Neuronal stem cell (in vitro differentiated cells): ENCODE data around the gene CAMTA1.

Experiments
- DNase-seq: peaks from one replicate; pipeline ENCODE4 v3.0.0-alpha.2; 2013; ENCODE audit warnings: low spot score
- H2AFZ ChIP-seq: one replicate; pipeline ENCODE4 v1.6.1; 2013; ENCODE audit warnings: mild to moderate bottlenecking, low read length, inconsistent platforms
- H2AK5ac ChIP-seq: 2 replicates; pipeline ENCODE4 v1.6.1; 2013; ENCODE audit warnings: low read depth, mild to moderate bottlenecking, inconsistent platforms, low read length, moderate library complexity, mixed read lengths
- H2BK120ac ChIP-seq: 2 replicates; pipeline ENCODE4 v1.6.1; 2013; ENCODE audit warnings: low read depth, mild to moderate bottlenecking, inconsistent platforms, low read length, moderate library complexity, mixed read lengths
- H2BK12ac ChIP-seq: one replicate; pipeline ENCODE4 v1.6.1; 2013; ENCODE audit warnings: low read length, inconsistent platforms
- H2BK15ac ChIP-seq: 2 replicates; pipeline ENCODE4 v1.6.1; 2013; ENCODE audit warnings: mild to moderate bottlenecking, low read length, inconsistent platforms, mixed read lengths
- H2BK5ac ChIP-seq: one replicate; pipeline ENCODE4 v1.6.1; 2013; ENCODE audit warnings: inconsistent platforms, mild to moderate bottlenecking, low read length, moderate library complexity
- H3K14ac ChIP-seq: one replicate; pipeline ENCODE4 v1.6.1; 2013; ENCODE audit warnings: low read length, inconsistent platforms
- H3K18ac ChIP-seq: 2 replicates; pipeline ENCODE4 v1.6.1; 2013; ENCODE audit warnings: low read length, inconsistent platforms
- H3K23ac ChIP-seq: 2 replicates; pipeline ENCODE4 v1.6.1; 2013; ENCODE audit warnings: low read depth, mild to moderate bottlenecking, mixed read lengths, low read length, inconsistent platforms; ENCODE audit not compliant: poor library complexity
- H3K27ac ChIP-seq: replicated peaks from 3 replicates; pipeline ENCODE4 v1.5.1; 2013; ENCODE audit warnings: low read length, inconsistent platforms
- H3K27me3 ChIP-seq, 3 experiments: 2 replicates each; pipeline ENCODE4 v1.6.1; 2013; ENCODE audit warnings: low read length in 3 of 3, mild to moderate bottlenecking in 2 of 3, inconsistent platforms in 1 of 3, low read depth in 1 of 3, mixed read lengths in 1 of 3, moderate library complexity in 1 of 3; ENCODE audit not compliant: control insufficient read depth in 3 of 3, insufficient read depth in 3 of 3
- H3K36me3 ChIP-seq, 2 donors: replicated peaks in 1 of 2; 2 replicates each; pipeline ENCODE4 v1.6.1; 2013; ENCODE audit warnings: low read length in 2 of 2; ENCODE audit not compliant: control insufficient read depth in 2 of 2, insufficient read depth in 2 of 2
- H3K4ac ChIP-seq: 2 replicates; pipeline ENCODE4 v1.6.1; 2013; ENCODE audit warnings: inconsistent platforms, mild to moderate bottlenecking, low read length, moderate library complexity
- H3K4me1 ChIP-seq, 2 donors: 1 replicate in 1 of 2; 2 replicates in 1 of 2; pipeline ENCODE4 v1.6.1; 2013; ENCODE audit warnings: low read length in 2 of 2, low read depth in 1 of 2; ENCODE audit not compliant: control insufficient read depth in 2 of 2, insufficient read depth in 1 of 2
- H3K4me2 ChIP-seq: one replicate; pipeline ENCODE4 v1.6.1; 2013; ENCODE audit warnings: mild to moderate bottlenecking, low read length, inconsistent platforms; ENCODE audit not compliant: insufficient read depth, poor library complexity, severe bottlenecking
- H3K4me3 ChIP-seq, 2 donors: 2 replicates each; pipeline ENCODE4 v1.5.1; 2013; ENCODE audit warnings: low read length in 2 of 2, mild to moderate bottlenecking in 2 of 2, inconsistent platforms in 1 of 2, moderate library complexity in 1 of 2
- H3K79me1 ChIP-seq: one replicate; pipeline ENCODE4 v1.6.1; 2013; ENCODE audit warnings: low read depth, mild to moderate bottlenecking, inconsistent platforms, low read length, moderate library complexity
- H3K9ac ChIP-seq: one replicate; pipeline ENCODE4 v1.6.1; 2013; ENCODE audit warnings: mild to moderate bottlenecking, low read depth, low read length, inconsistent platforms; ENCODE audit not compliant: poor library complexity
- H3K9me3 ChIP-seq, 2 donors: replicated peaks in 1 of 2; 2 replicates each; pipeline versions ENCODE3 to v1.6.1; 2013; ENCODE audit warnings: low read length in 2 of 2, mild to moderate bottlenecking in 2 of 2, inconsistent platforms in 1 of 2, low read depth in 1 of 2, mixed read lengths in 1 of 2, moderate library complexity in 1 of 2; ENCODE audit not compliant: control insufficient read depth in 2 of 2, insufficient read depth in 1 of 2
- H4K8ac ChIP-seq: one replicate; pipeline ENCODE4 v1.6.1; 2013; ENCODE audit warnings: low read depth, mild to moderate bottlenecking, inconsistent platforms, low read length, moderate library complexity
- H4K91ac ChIP-seq: one replicate; pipeline ENCODE4 v1.6.1; 2013; ENCODE audit warnings: low read length, low read depth, mild to moderate bottlenecking, inconsistent platforms; ENCODE audit not compliant: poor library complexity
- WGBS, 2 donors: extraction: QIAGEN DNeasy Blood & Tissue Kit; methylation state at CpG; one replicate each; pipeline ENCODE4 v1.1.7; 2013; ENCODE audit warnings: missing lambda C conversion rate in 2 of 2, mixed read lengths in 1 of 2; ENCODE audit not compliant: insufficient read length in 2 of 2, insufficient replicate concordance in 1 of 2; ENCODE audit errors: extremely low coverage in 2 of 2; 5-methylcytosine and 5-hydroxymethylcytosine counted together

The CAMTA1 gene

GRCh38 chr1:7266561-7266960, 481.3 kb downstream of the CAMTA1 start:
- peaks cover 1% of the 10 kb centered on the region for H3K79me1 ChIP-seq
- H2BK5ac ChIP-seq: no peak overlapping the region
- H3K23ac ChIP-seq: no peak overlapping the region
- no peak overlapping the region for H3K4me3 ChIP-seq
- H3K9ac ChIP-seq: no peak overlapping the region
- no peak overlapping the region for H2BK120ac ChIP-seq
- H2BK15ac ChIP-seq: no peak overlapping the region
- H3K18ac ChIP-seq: no peak overlapping the region
- no peaks in the 10 kb centered on the region for H3K36me3 ChIP-seq
- no peak for DNase-seq
- H3K4ac ChIP-seq: no peak overlapping the region
- H3K27ac ChIP-seq: no peak overlapping the region
- no peaks in the 10 kb centered on the region for H3K27me3 ChIP-seq
- no peak overlapping the region for H3K4me2 ChIP-seq
- H2AK5ac ChIP-seq: no peak overlapping the region
- peaks cover 0 to 2% of the 10 kb centered on the region in 2 donors for H3K9me3 ChIP-seq
- WGBS, 2 donors: no CpG with 5 or more reads among the region's 5 CpGs
- H4K91ac ChIP-seq: no peak overlapping the region
- H4K8ac ChIP-seq: no peak overlapping the region
- no peak overlapping the region for H3K14ac ChIP-seq
- no peak overlapping the region for H2AFZ ChIP-seq
- no peak overlapping the region for H2BK12ac ChIP-seq
- H3K4me1 ChIP-seq: peaks cover 0 to 7% of the 10 kb centered on the region in 2 donors

- Histone ChIP-seq H4K8ac (no peak overlapping the region), H2AK5ac (no peak overlapping the region), H3K4ac (no peak overlapping the region), H3K23ac (no peak overlapping the region), H3K27ac (no peak overlapping the region), H3K36me3 (no peaks in the 10 kb centered on the region), H4K91ac (no peak overlapping the region), H3K79me1 (peaks cover 1% of the 10 kb centered on the region), H2BK12ac (no peak overlapping the region), H2BK120ac (no peak overlapping the region), H3K4me1 (peaks cover 0 to 7% of the 10 kb centered on the region in 2 donors), H2BK15ac (no peak overlapping the region), H3K27me3 (no peaks in the 10 kb centered on the region), H3K9ac (no peak overlapping the region), H3K4me2 (no peak overlapping the region), H3K18ac (no peak overlapping the region), H2BK5ac (no peak overlapping the region), H3K14ac (no peak overlapping the region), H2AFZ (no peak overlapping the region), H3K9me3 (peaks cover 0 to 2% of the 10 kb centered on the region in 2 donors), H3K4me3 (no peak overlapping the region)
- no peak for DNase-seq
Observed at GRCh38 chr1:7267493-7267892, 482.2 kb downstream of the CAMTA1 start.

- no peak overlapping the region for H2BK15ac ChIP-seq
- no peak overlapping the region for H2BK120ac ChIP-seq
- H3K4me3 ChIP-seq: no peak overlapping the region
- no peak overlapping the region for H4K8ac ChIP-seq
- peaks cover 1% of the 10 kb centered on the region for H3K79me1 ChIP-seq
- no peak overlapping the region for H3K18ac ChIP-seq
- no peak overlapping the region for H2BK12ac ChIP-seq
- H3K4me1 ChIP-seq: peaks cover 0 to 7% of the 10 kb centered on the region in 2 donors
- H3K4me2 ChIP-seq: no peak overlapping the region
- no peaks in the 10 kb centered on the region for H3K36me3 ChIP-seq
- no peak overlapping the region for H3K23ac ChIP-seq
- H4K91ac ChIP-seq: no peak overlapping the region
- no peak for DNase-seq
- H3K9me3 ChIP-seq: peaks cover 0 to 2% of the 10 kb centered on the region in 2 donors
- H3K4ac ChIP-seq: no peak overlapping the region
- no peak overlapping the region for H2BK5ac ChIP-seq
- no peak overlapping the region for H2AFZ ChIP-seq
- H3K27ac ChIP-seq: no peak overlapping the region
- no peak overlapping the region for H2AK5ac ChIP-seq
- H3K27me3 ChIP-seq: no peaks in the 10 kb centered on the region
- H3K14ac ChIP-seq: no peak overlapping the region
- no peak overlapping the region for H3K9ac ChIP-seq
Observed at GRCh38 chr1:7268983-7269382, 483.7 kb downstream of the CAMTA1 start.

GRCh38 chr1:7269525-7269924, 484.3 kb downstream of the CAMTA1 start:
- H3K36me3 ChIP-seq: no peaks in the 10 kb centered on the region
- H4K91ac ChIP-seq: no peak overlapping the region
- no peak overlapping the region for H3K9ac ChIP-seq
- H3K27ac ChIP-seq: no peak overlapping the region
- no peak overlapping the region for H2AK5ac ChIP-seq
- no peak overlapping the region for H2BK120ac ChIP-seq
- H3K4me3 ChIP-seq: no peak overlapping the region
- H3K4me1 ChIP-seq: peaks cover 0 to 4% of the 10 kb centered on the region in 2 donors
- H3K4me2 ChIP-seq: no peak overlapping the region
- no peak overlapping the region for H2BK5ac ChIP-seq
- H2BK15ac ChIP-seq: no peak overlapping the region
- no peak overlapping the region for H3K23ac ChIP-seq
- no peak overlapping the region for H3K14ac ChIP-seq
- no peak overlapping the region for H3K18ac ChIP-seq
- no peak overlapping the region for H2BK12ac ChIP-seq
- H3K4ac ChIP-seq: no peak overlapping the region
- no CpG with 5 or more reads among the region's 1 CpG for WGBS, 2 donors
- no peaks in the 10 kb centered on the region for H3K27me3 ChIP-seq
- DNase-seq: no peak
- peaks cover 0 to 2% of the 10 kb centered on the region in 2 donors for H3K9me3 ChIP-seq
- no peak overlapping the region for H4K8ac ChIP-seq
- H3K79me1 ChIP-seq: peaks cover 1% of the 10 kb centered on the region
- H2AFZ ChIP-seq: no peak overlapping the region
